HEK293T (cell line): Measurements from ENCODE around the gene MMS22L.

ENCODE experiments used
- ARNT ChIP-seq: fragments of 450-650 bp; IDR thresholded peaks from 2 replicates; pipeline ENCODE4 v1.6.1; 2017; ENCODE audit warnings: mild to moderate bottlenecking
- HDGF ChIP-seq: fragments of 450-650 bp; IDR thresholded peaks from 2 replicates; pipeline ENCODE4 v1.6.1; 2017; ENCODE audit warnings: antibody characterized with exemption, borderline replicate concordance
- LEF1 ChIP-seq: fragments of 450-650 bp; IDR thresholded peaks from 2 replicates; pipeline ENCODE4 v1.6.1; 2017; ENCODE audit warnings: mild to moderate bottlenecking, borderline replicate concordance
- PKNOX1 ChIP-seq: fragments of 450-650 bp; IDR thresholded peaks from 2 replicates; pipeline ENCODE4 v1.6.1; 2016
- SP1 ChIP-seq: fragments of 450-650 bp; IDR thresholded peaks from 2 replicates; pipeline ENCODE4 v1.6.1; 2017

DNA sequence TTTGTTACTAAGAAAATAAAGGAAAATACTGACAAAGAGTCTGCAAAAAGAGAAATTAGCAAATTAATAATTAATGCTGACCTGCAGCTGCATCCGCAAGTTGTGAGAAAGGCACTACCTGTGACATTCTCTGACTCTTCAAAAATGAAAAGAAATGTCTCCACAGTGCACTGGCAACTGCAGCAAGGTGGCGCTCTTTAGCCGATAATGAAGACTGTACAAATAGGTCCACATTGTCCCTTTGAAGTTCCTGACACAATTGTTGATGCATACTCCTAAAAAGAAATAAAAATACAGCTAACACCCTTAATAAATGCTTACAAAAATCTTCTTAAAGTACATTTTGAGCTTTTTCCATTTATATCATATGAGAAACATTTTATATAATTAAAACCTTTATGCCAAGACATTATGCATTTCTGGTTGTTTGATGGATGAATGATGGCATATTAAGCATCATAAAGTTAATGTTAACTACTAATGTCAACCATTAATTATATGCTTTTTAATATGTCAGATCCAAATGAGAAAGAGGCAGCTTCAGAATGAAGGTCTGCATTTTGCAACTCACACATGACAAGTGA lies 96.5 kb downstream of the MMS22L start:
- 0 out of 2 replicates have a peak, but pooled peaks have one; percentile 59 for TF ChIP-seq LEF1
- no peak for TF ChIP-seq PKNOX1
- TF ChIP-seq ARNT, result no peak
- no peak for TF ChIP-seq HDGF
- TF ChIP-seq SP1, result no peak
